GM23248 (cell line): ENCODE measurements around the gene KIF4A. TPM values are rescaled to one million over a fixed set of nuclear protein-coding genes. Genes with fewer than 3 reads are reported as not detected.
"Not testable (repeated sequence)": the region's sequence is repeated elsewhere in the genome, so short reads cannot be mapped to it uniquely, and the experiment has no call there.

Source experiments
- DNase-seq: peaks from one replicate; pipeline ENCODE4 v3.0.0-alpha.2; 2015
- H2AFZ ChIP-seq: fragments of 200-600 bp; sonication (generic); 2 replicates; pipeline ENCODE4 v1.6.1; 2016; ENCODE audit warnings: antibody characterized with exemption
- H3F3A ChIP-seq: fragments of 200-600 bp; sonication (generic); 2 replicates; pipeline ENCODE4 v1.6.1; 2016; ENCODE audit warnings: mild to moderate bottlenecking, antibody characterized with exemption, mixed run types; ENCODE audit not compliant: insufficient read depth
- H3K27ac ChIP-seq: fragments of 200-600 bp; sonication (generic); 2 replicates; pipeline ENCODE4 v1.5.1; 2016; ENCODE audit warnings: mild to moderate bottlenecking
- H3K27me3 ChIP-seq: fragments of 200-600 bp; sonication (generic); replicated peaks from 2 replicates; pipeline ENCODE4 v1.6.1; 2016; ENCODE audit warnings: mild to moderate bottlenecking; ENCODE audit not compliant: insufficient read depth
- H3K36me3 ChIP-seq: fragments of 200-600 bp; sonication (generic); 2 replicates; pipeline ENCODE4 v1.6.1; 2016; ENCODE audit warnings: low read depth, mild to moderate bottlenecking
- H3K4me1 ChIP-seq: fragments of 200-600 bp; sonication (generic); 2 replicates; pipeline ENCODE4 v1.6.1; 2016; ENCODE audit warnings: mild to moderate bottlenecking; ENCODE audit not compliant: insufficient read depth
- H3K4me2 ChIP-seq: fragments of 200-600 bp; sonication (generic); one replicate; pipeline ENCODE4 v1.6.1; 2016; ENCODE audit warnings: mild to moderate bottlenecking; ENCODE audit not compliant: unreplicated experiment
- H3K4me3 ChIP-seq: fragments of 200-600 bp; sonication (generic); 2 replicates; pipeline ENCODE4 v1.5.1; 2016; ENCODE audit warnings: mild to moderate bottlenecking
- H3K79me2 ChIP-seq: fragments of 200-600 bp; sonication (generic); 2 replicates; pipeline ENCODE4 v1.6.1; 2016; ENCODE audit warnings: mild to moderate bottlenecking; ENCODE audit not compliant: insufficient read depth
- H3K9ac ChIP-seq: fragments of 200-600 bp; sonication (generic); 2 replicates; pipeline ENCODE4 v1.6.1; 2016; ENCODE audit warnings: mild to moderate bottlenecking
- H3K9me2 ChIP-seq: fragments of 200-600 bp; sonication (generic); 2 replicates; pipeline ENCODE4 v1.6.1; 2016; ENCODE audit warnings: mixed run types, mild to moderate bottlenecking, moderate library complexity; ENCODE audit not compliant: insufficient read depth
- H3K9me3 ChIP-seq: fragments of 200-600 bp; sonication (generic); one replicate; pipeline ENCODE4 v1.6.1; 2017; ENCODE audit warnings: low read depth
- H4K20me1 ChIP-seq: fragments of 200-600 bp; sonication (generic); 2 replicates; pipeline ENCODE4 v1.6.0; 2016; ENCODE audit not compliant: insufficient read depth
- EZH2 ChIP-seq: fragments of 200-600 bp; sonication (generic); IDR thresholded peaks from 2 replicates; pipeline ENCODE4 v1.6.1; 2018; ENCODE audit warnings: antibody characterized with exemption, mild to moderate bottlenecking; ENCODE audit not compliant: insufficient read depth, poor library complexity, severe bottlenecking
- EZH2phosphoT487 ChIP-seq: fragments of 200-600 bp; sonication (generic); IDR thresholded peaks from 2 replicates; pipeline ENCODE4 v1.6.1; 2018; ENCODE audit warnings: antibody characterized with exemption, moderate library complexity, mild to moderate bottlenecking, low read depth; ENCODE audit not compliant: insufficient read depth
- WGBS, 2 experiments: methylation state at CpG; one replicate each; pipeline ENCODE4 v1.1.6; 2015 to 2017; ENCODE audit warnings: low lambda C conversion rate in 2 of 2, low coverage in 1 of 2; ENCODE audit errors: missing lambda C conversion rate in 2 of 2; 5-methylcytosine and 5-hydroxymethylcytosine counted together
- in situ Hi-C: fragments of 300-500 bp; cut with MboI; formaldehyde crosslinking; loops from 2 replicates; pipeline ENCODE4 v1.15.0; 2020
- polyA plus RNA-seq: library from polyadenylated mRNA; unstranded; fragments of >200 nt; fragmentation: Nextera tagmentation; extraction: Ambion mirVana; gene quantifications from 2 replicates; pipeline ENCODE4 v1.2.1, GENCODE V29; 2016
- total RNA-seq: library from RNA; depleted of rRNA; stranded (reverse); fragments of >200 nt; shearing (Covaris generic); gene quantifications from 2 replicates; pipeline ENCODE4 v1.2.3, GENCODE V29; 2014; rRNA removed

The KIF4A gene
- total RNA-seq, result 5.6 and 7.5 TPM in 2 replicates
- polyA plus RNA-seq, result 6.5 and 7.6 TPM in 2 replicates

DNA sequence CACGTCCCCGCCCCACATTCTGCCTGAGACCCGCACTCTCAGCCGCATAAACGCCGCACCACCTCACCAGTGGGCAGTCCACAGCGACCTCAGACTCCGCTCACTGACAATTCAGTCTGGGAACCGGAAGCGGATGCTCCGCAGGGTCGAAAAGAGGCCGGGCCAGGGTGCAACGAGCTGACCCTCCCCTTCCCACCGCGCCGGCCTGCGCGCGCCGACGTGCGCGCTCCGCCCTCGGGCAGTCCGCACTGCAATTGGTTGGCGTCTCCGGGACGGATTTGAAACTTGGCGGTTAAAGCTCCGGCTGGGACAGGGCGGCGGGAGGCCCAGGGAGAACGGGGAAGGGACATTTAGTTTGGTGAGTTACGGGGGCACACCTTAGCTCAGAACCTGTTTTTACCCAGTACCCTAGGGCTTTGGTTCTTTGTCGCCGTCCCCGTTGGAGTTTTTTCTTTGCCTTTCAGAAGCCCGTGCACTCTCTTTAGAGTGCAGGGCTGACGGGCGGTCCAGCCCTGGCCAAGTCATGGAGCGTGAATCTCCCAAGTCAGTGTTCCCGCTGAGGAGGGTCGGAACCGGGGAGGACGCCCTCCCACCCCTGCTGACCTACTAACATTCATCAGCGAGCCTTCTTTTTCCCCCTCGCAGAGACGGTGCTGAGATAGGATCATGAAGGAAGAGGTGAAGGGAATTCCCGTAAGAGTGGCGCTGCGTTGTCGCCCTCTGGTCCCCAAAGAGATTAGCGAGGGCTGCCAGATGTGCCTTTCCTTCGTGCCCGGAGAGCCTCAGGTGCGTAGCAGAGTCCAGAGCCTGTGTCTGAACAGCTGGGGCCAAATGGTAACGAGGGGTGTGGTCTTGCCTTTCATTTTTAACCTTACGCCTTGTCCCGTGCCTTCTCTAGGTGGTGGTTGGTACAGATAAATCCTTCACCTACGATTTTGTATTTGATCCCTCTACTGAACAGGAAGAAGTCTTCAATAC, at the start of gene KIF4A, which contains the start of gene PDZD11:
Gene KIF4A, plus strand, starts transcription at position 312 of the 978 bp plus-strand sequence. Its CDS starts 355 bp downstream, at position 667.
Gene PDZD11, minus strand, starts transcription at position 135 of the 978 bp plus-strand sequence. CDS start 586 bp downstream, outside the sequence.
- Histone ChIP-seq H3K9me2 (no peaks in the 10 kb centered on the region), H3K36me3 (no peaks in the 10 kb centered on the region), H3K27ac (peak within 1 kb of the TSS; percentile 45; the same call in 1 of the 2 replicates), H4K20me1 (no peaks in the 10 kb centered on the region), H3K9ac (peak within 1 kb of the TSS; percentile 87), H3K79me2 (peaks cover 56% of the 10 kb centered on the region), H3F3A (no peaks in the 10 kb centered on the region), H2AFZ (peak within 1 kb of the TSS; percentile 90), H3K9me3 (no peaks in the 10 kb centered on the region), H3K4me2 (peak within 1 kb of the TSS; percentile 90), H3K4me3 (peak within 1 kb of the TSS; percentile 92), H3K4me1 (peaks cover 3% of the 10 kb centered on the region; the same call in 1 of the 2 replicates), H3K27me3 (no peaks in the 10 kb centered on the region)
- TF ChIP-seq EZH2 (no peak), EZH2phosphoT487 (no peak)
- in situ Hi-C loops, result no loop called here
- 1 to 2% methylated on average over 49 to 54 of the region's 62 CpGs for WGBS, 2 experiments
- DNase-seq, result peak; percentile 90

DNA sequence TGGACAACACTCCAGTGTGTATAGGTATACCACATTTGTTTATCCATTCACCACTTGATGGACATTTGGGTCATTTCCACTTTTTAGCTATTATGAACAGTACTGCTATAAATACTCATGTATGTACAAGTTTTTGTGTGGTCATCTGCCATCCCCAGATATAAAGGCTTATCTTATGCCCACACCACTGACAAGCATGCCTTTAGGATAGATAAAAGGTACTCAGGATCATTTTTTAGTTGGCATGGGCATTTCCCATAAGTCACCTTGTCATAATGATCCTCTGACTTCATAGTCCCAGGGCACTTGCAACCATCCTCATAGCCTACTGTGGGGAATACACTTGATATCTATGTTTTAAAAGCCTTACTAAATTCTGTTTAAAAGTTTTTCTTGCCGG, 49.2 kb upstream of the KIF4A start:
- no peak overlapping the region for H3K4me3 ChIP-seq
- H3K27me3 ChIP-seq, result no peaks in the 10 kb centered on the region
- no peaks in the 10 kb centered on the region for H3K36me3 ChIP-seq
- no peak overlapping the region for H3K4me2 ChIP-seq
- no peaks in the 10 kb centered on the region for H3K79me2 ChIP-seq
- no peaks in the 10 kb centered on the region for H3K9me2 ChIP-seq
- H3K9ac ChIP-seq, result no peak overlapping the region
- H3K9me3 ChIP-seq, result no peaks in the 10 kb centered on the region
- no peaks in the 10 kb centered on the region for H4K20me1 ChIP-seq
- no peak overlapping the region for H2AFZ ChIP-seq
- in situ Hi-C loops, result no loop called here
- TF ChIP-seq EZH2, result no peak
- no peak for TF ChIP-seq EZH2phosphoT487
- WGBS, 2 experiments, result 83 to 93% methylated on average over 1 of the region's 1 CpG
- no peak for DNase-seq
- no peaks in the 10 kb centered on the region for H3K4me1 ChIP-seq
- H3K27ac ChIP-seq, result no peak overlapping the region
- H3F3A ChIP-seq, result no peaks in the 10 kb centered on the region

GRCh38 chrX:70241501-70241900, 48.4 kb upstream of the KIF4A start:
- no peaks in the 10 kb centered on the region for H3K9me3 ChIP-seq
- H3K27me3 ChIP-seq, result no peaks in the 10 kb centered on the region
- no peaks in the 10 kb centered on the region for H4K20me1 ChIP-seq
- H3K36me3 ChIP-seq, result no peaks in the 10 kb centered on the region
- H3K27ac ChIP-seq, result no peak overlapping the region
- TF ChIP-seq EZH2phosphoT487 (no peak), EZH2 (no peak)
- no peak overlapping the region for H2AFZ ChIP-seq
- no peak overlapping the region for H3K4me3 ChIP-seq
- no peaks in the 10 kb centered on the region for H3F3A ChIP-seq
- H3K4me1 ChIP-seq, result no peaks in the 10 kb centered on the region
- in situ Hi-C loops, result no loop called here
- 50 to 55% methylated on average over 2 of the region's 2 CpGs for WGBS, 2 experiments
- H3K4me2 ChIP-seq, result no peak overlapping the region
- no peaks in the 10 kb centered on the region for H3K9me2 ChIP-seq
- DNase-seq, result no peak
- H3K9ac ChIP-seq, result no peak overlapping the region
- no peaks in the 10 kb centered on the region for H3K79me2 ChIP-seq

DNA sequence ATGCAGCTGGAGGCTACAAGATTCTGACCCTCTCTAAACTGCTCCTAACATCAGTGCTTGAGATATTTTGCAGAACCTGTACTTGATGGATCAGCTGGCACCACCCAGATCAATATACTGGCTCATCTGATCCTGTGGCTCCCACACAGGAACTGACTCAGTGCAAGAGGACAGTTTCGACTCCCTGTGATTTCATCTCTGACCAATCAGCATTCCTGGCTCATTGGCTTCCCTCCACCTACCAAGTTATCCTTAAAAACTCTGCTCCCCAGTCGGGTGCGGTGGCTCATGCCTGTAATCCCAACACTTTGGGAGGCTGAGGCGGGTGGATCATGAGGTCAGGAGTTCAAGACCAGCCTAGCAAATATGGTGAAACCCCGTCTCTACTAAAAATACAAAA, 46.3 kb upstream of the KIF4A start:
- H3K9me2 ChIP-seq, H4K20me1 ChIP-seq, H3K36me3 ChIP-seq, H3F3A ChIP-seq, H3K9me3 ChIP-seq, H3K27me3 ChIP-seq, in situ Hi-C loops, H3K79me2 ChIP-seq, H3K4me1 ChIP-seq, H2AFZ ChIP-seq, H3K9ac ChIP-seq, H3K4me2 ChIP-seq, H3K4me3 ChIP-seq, H3K27ac ChIP-seq: not testable (repeated sequence)
- WGBS, 2 experiments, result 65 to 76% methylated on average over 4 to 5 of the region's 5 CpGs
- peak; percentile 19 for DNase-seq
